DND-41 (cell line): ENCODE data around the gene MARS1.

ENCODE experiments used
- EZH2 ChIP-seq: IDR thresholded peaks from 3 replicates; pipeline ENCODE4 v1.6.1; 2012; ENCODE audit warnings: borderline replicate concordance, low read depth, mild to moderate bottlenecking, moderate library complexity, low read length, inconsistent platforms; ENCODE audit not compliant: severe bottlenecking
- TF ChIP-seq, protein P1 (sequence below): IDR thresholded peaks from 2 replicates; pipeline ENCODE4 v1.5.1; 2012; ENCODE audit warnings: borderline replicate concordance, low read length, moderate library complexity, mild to moderate bottlenecking; ENCODE audit not compliant: poor library complexity, severe bottlenecking; ENCODE audit errors: extremely low read depth

DNA sequence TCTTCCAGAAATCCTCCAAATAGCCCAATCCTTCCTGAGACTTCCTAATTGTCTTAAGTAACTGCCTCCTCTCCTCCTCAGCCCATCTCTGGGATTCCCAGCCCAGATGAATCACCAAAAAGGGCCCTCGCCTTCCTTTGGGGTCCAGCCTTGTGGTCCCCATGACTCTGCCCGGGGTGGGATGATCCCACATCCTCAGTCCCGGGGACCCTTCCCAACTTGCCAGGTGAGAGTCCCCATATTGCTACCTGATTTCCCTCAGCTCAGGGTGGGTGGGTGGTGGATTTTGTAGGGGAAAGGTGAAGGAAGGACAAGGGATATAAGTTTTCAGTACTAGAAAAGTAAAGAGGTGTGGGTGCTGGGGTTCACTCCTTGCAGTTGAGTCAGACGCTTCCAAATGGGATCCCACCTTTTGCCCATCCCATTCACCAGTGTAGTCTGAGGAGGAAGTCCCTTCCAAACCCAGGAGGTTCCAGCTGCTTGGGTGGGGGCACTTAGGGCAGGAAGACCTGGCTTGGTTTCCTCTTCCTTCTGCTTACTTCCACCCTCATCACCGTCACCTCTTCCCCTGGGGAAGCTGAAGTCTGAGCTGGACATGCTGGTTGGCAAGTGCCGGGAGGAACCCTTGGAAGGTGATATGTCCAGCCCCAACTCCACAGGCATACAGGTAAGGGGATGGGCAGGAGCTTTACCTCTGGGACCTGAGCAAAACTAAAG lies 22.7 kb upstream of the MARS1 start:
- TF ChIP-seq, protein P1, sequence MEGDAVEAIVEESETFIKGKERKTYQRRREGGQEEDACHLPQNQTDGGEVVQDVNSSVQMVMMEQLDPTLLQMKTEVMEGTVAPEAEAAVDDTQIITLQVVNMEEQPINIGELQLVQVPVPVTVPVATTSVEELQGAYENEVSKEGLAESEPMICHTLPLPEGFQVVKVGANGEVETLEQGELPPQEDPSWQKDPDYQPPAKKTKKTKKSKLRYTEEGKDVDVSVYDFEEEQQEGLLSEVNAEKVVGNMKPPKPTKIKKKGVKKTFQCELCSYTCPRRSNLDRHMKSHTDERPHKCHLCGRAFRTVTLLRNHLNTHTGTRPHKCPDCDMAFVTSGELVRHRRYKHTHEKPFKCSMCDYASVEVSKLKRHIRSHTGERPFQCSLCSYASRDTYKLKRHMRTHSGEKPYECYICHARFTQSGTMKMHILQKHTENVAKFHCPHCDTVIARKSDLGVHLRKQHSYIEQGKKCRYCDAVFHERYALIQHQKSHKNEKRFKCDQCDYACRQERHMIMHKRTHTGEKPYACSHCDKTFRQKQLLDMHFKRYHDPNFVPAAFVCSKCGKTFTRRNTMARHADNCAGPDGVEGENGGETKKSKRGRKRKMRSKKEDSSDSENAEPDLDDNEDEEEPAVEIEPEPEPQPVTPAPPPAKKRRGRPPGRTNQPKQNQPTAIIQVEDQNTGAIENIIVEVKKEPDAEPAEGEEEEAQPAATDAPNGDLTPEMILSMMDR: no peak
- TF ChIP-seq EZH2: no peak
